ENCODE results near the gene VTCN1. TPM values are rescaled to one million over a fixed set of nuclear protein-coding genes. Genes with fewer than 3 reads are reported as not detected.

The VTCN1 gene
- polyA plus RNA-seq, 1 donor from 2014 or later: 2.1 TPM

DNA sequence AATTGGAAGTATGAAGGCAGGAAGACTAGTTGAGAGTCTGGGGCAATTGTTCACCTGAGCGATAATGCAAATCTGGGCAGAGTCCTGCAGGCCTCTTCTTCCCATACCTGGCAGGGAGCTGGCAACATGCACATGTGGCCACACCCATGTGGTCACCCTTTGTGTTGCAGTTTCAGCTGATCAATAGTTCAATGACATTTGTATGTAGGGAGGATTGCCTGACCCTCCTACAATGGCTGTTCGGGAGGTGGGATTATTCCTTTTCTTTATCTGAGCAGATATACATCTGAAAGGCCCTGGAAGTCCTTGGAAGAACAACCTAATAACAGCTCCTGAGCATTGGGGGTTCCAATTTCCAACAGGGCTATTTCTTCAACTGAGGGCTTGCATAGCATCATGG is 74.0 kb downstream of the VTCN1 start:
- no peaks in the 10 kb centered on the region for H3F3A ChIP-seq (ENCODE audit: insufficient read depth, low read length, poor library complexity, severe bottlenecking)
- no peak overlapping the region for H2AFZ ChIP-seq (ENCODE audit: low read depth, low read length)
- no peak overlapping the region for H3K27ac ChIP-seq (ENCODE audit: low read length)
- H3K4me2 ChIP-seq (ENCODE audit: low read length): no peak overlapping the region
- H3K9me3 ChIP-seq (ENCODE audit: low read length): no peaks in the 10 kb centered on the region
- H3K9ac ChIP-seq (ENCODE audit: low read length): no peak overlapping the region
- H3K9me2 ChIP-seq (ENCODE audit: insufficient read depth, low read length): no peaks in the 10 kb centered on the region
- H3K79me2 ChIP-seq (replicated peaks; ENCODE audit: insufficient read depth, low read length): no peaks in the 10 kb centered on the region
- H3K36me3 ChIP-seq (ENCODE audit: insufficient read depth, low read length): no peaks in the 10 kb centered on the region
- no peak for TF ChIP-seq MXI1 (conservative IDR thresholded peaks at IDR 0.05; ENCODE audit: poor library complexity, severe bottlenecking)
- no peak for TF ChIP-seq TAF1 (IDR thresholded peaks at IDR 0.05; ENCODE audit: low read depth)
- TF ChIP-seq, protein P1, sequence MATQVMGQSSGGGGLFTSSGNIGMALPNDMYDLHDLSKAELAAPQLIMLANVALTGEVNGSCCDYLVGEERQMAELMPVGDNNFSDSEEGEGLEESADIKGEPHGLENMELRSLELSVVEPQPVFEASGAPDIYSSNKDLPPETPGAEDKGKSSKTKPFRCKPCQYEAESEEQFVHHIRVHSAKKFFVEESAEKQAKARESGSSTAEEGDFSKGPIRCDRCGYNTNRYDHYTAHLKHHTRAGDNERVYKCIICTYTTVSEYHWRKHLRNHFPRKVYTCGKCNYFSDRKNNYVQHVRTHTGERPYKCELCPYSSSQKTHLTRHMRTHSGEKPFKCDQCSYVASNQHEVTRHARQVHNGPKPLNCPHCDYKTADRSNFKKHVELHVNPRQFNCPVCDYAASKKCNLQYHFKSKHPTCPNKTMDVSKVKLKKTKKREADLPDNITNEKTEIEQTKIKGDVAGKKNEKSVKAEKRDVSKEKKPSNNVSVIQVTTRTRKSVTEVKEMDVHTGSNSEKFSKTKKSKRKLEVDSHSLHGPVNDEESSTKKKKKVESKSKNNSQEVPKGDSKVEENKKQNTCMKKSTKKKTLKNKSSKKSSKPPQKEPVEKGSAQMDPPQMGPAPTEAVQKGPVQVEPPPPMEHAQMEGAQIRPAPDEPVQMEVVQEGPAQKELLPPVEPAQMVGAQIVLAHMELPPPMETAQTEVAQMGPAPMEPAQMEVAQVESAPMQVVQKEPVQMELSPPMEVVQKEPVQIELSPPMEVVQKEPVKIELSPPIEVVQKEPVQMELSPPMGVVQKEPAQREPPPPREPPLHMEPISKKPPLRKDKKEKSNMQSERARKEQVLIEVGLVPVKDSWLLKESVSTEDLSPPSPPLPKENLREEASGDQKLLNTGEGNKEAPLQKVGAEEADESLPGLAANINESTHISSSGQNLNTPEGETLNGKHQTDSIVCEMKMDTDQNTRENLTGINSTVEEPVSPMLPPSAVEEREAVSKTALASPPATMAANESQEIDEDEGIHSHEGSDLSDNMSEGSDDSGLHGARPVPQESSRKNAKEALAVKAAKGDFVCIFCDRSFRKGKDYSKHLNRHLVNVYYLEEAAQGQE (IDR thresholded peaks at IDR 0.05; ENCODE audit: borderline replicate concordance): no peak
- no peak for TF ChIP-seq EZH2 (IDR thresholded peaks at IDR 0.05; ENCODE audit: borderline replicate concordance, insufficient read depth, low read length, poor library complexity, severe bottlenecking)
- no peak for TF ChIP-seq RAD21 (conservative IDR thresholded peaks at IDR 0.05)
- TF ChIP-seq SMC3 (conservative IDR thresholded peaks at IDR 0.05; ENCODE audit: poor library complexity): no peak
- TF ChIP-seq, protein P2, sequence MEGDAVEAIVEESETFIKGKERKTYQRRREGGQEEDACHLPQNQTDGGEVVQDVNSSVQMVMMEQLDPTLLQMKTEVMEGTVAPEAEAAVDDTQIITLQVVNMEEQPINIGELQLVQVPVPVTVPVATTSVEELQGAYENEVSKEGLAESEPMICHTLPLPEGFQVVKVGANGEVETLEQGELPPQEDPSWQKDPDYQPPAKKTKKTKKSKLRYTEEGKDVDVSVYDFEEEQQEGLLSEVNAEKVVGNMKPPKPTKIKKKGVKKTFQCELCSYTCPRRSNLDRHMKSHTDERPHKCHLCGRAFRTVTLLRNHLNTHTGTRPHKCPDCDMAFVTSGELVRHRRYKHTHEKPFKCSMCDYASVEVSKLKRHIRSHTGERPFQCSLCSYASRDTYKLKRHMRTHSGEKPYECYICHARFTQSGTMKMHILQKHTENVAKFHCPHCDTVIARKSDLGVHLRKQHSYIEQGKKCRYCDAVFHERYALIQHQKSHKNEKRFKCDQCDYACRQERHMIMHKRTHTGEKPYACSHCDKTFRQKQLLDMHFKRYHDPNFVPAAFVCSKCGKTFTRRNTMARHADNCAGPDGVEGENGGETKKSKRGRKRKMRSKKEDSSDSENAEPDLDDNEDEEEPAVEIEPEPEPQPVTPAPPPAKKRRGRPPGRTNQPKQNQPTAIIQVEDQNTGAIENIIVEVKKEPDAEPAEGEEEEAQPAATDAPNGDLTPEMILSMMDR (IDR thresholded peaks at IDR 0.05; ENCODE audit: poor library complexity, severe bottlenecking): no peak
- no peak for TF ChIP-seq EP300 (conservative IDR thresholded peaks at IDR 0.05; ENCODE audit: poor library complexity, severe bottlenecking)
- no peak for TF ChIP-seq POLR2AphosphoS5 (IDR thresholded peaks at IDR 0.05)
- no peaks in the 10 kb centered on the region for H3K27me3 ChIP-seq (ENCODE audit: insufficient read depth, low read depth, low read length)
- no peaks in the 10 kb centered on the region for H4K20me1 ChIP-seq (ENCODE audit: insufficient read depth)
- H3K4me3 ChIP-seq (ENCODE audit: low read length): no peak overlapping the region

DNA sequence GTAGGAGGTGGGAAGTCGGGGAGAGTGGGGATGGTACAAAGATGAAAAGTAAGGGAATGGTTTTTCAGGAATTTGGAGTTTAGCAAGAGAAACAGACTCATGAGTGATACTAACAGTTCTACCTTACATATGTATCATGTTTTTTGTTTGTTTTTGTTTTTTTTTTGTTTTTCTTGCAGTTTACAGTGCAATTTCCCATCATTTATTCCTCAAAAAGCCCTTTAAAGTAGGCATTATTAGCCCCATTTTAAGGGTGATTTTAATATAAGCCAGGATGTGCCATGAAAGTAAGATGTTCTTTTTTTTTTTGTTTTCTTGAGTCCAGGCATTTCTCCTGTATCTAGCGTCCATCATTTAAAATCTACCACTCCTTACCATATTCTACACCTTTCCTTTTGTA is 75.4 kb downstream of the VTCN1 start:
- TF ChIP-seq, protein P1 (IDR thresholded peaks at IDR 0.05; ENCODE audit: borderline replicate concordance): no peak
- TF ChIP-seq TAF1 (IDR thresholded peaks at IDR 0.05; ENCODE audit: low read depth) (no peak), POLR2AphosphoS5 (IDR thresholded peaks at IDR 0.05) (no peak), RAD21 (conservative IDR thresholded peaks at IDR 0.05) (no peak), MXI1 (conservative IDR thresholded peaks at IDR 0.05; ENCODE audit: poor library complexity, severe bottlenecking) (no peak), EP300 (conservative IDR thresholded peaks at IDR 0.05; ENCODE audit: poor library complexity, severe bottlenecking) (no peak), SMC3 (conservative IDR thresholded peaks at IDR 0.05; ENCODE audit: poor library complexity) (no peak), EZH2 (IDR thresholded peaks at IDR 0.05; ENCODE audit: borderline replicate concordance, insufficient read depth, low read length, poor library complexity, severe bottlenecking) (no peak)
- TF ChIP-seq, protein P2 (IDR thresholded peaks at IDR 0.05; ENCODE audit: poor library complexity, severe bottlenecking): no peak
- Histone ChIP-seq H3K9ac (ENCODE audit: low read length) (no peak overlapping the region), H4K20me1 (ENCODE audit: insufficient read depth) (no peaks in the 10 kb centered on the region), H3K79me2 (replicated peaks; ENCODE audit: insufficient read depth, low read length) (no peaks in the 10 kb centered on the region), H3K4me3 (ENCODE audit: low read length) (no peak overlapping the region), H3K36me3 (ENCODE audit: insufficient read depth, low read length) (no peaks in the 10 kb centered on the region), H3F3A (ENCODE audit: insufficient read depth, low read length, poor library complexity, severe bottlenecking) (no peaks in the 10 kb centered on the region), H2AFZ (ENCODE audit: low read depth, low read length) (no peak overlapping the region), H3K27ac (ENCODE audit: low read length) (no peak overlapping the region), H3K27me3 (ENCODE audit: insufficient read depth, low read depth, low read length) (no peaks in the 10 kb centered on the region), H3K4me2 (ENCODE audit: low read length) (no peak overlapping the region), H3K9me2 (ENCODE audit: insufficient read depth, low read length) (no peaks in the 10 kb centered on the region), H3K9me3 (ENCODE audit: low read length) (no peaks in the 10 kb centered on the region)

Measured in neural cell (in vitro differentiated cells).